NCI-H345 treated with DMSO at 0.1 percent for 48 hours (cell line): ENCODE results near the gene IL17RA.
"Not testable (repeated sequence)": the region's sequence is repeated elsewhere in the genome, so short reads cannot be mapped to it uniquely, and the experiment has no call there.

Experiments
- DNase-seq: peaks from one replicate; lab custom pipeline; 2025; ENCODE audit not compliant: unreplicated experiment; lab: John Stamatoyannopoulos, UW

IL17RA gene

GRCh38 chr22:17084554-17085276 is at the start of gene IL17RA:
IL17RA (plus strand) TSS chr22:17085000; CDS start chr22:17085092, 92 bp downstream.
- peak; percentile 40 for DNase-seq

- DNase-seq = no peak
Observed at GRCh38 chr22:17035246-17035645, 49.6 kb upstream of the IL17RA start.

- not testable (repeated sequence) for DNase-seq
Observed at GRCh38 chr22:17035976-17036841, 48.6 kb upstream of the IL17RA start.

- DNase-seq = not testable (repeated sequence)
Observed at GRCh38 chr22:17036842-17037711, 47.7 kb upstream of the IL17RA start.

GRCh38 chr22:17043521-17043920 is 41.3 kb upstream of the IL17RA start:
- DNase-seq = no peak

- no peak for DNase-seq
Observed at GRCh38 chr22:17046566-17047348, 38.0 kb upstream of the IL17RA start.

GRCh38 chr22:17047656-17048055 is 37.1 kb upstream of the IL17RA start:
- no peak for DNase-seq

- DNase-seq = no peak
Observed at GRCh38 chr22:17056058-17056457, 28.7 kb upstream of the IL17RA start.

GRCh38 chr22:17056807-17057206 is 28.0 kb upstream of the IL17RA start:
- DNase-seq = no peak

- no peak for DNase-seq
Observed at GRCh38 chr22:17057959-17058814, 26.6 kb upstream of the IL17RA start.

GRCh38 chr22:17060126-17060525 is 24.7 kb upstream of the IL17RA start:
- DNase-seq = no peak

- no peak for DNase-seq
Observed at GRCh38 chr22:17063411-17064106, 21.2 kb upstream of the IL17RA start.

GRCh38 chr22:17064498-17065100 is 20.2 kb upstream of the IL17RA start:
- DNase-seq = no peak

GRCh38 chr22:17065433-17065832 is 19.4 kb upstream of the IL17RA start:
- DNase-seq = no peak

GRCh38 chr22:17072877-17073276 is 11.9 kb upstream of the IL17RA start:
- no peak for DNase-seq

- DNase-seq = no peak
Observed at GRCh38 chr22:17074648-17075002, 10.2 kb upstream of the IL17RA start.

GRCh38 chr22:17077255-17077654 is 7.5 kb upstream of the IL17RA start:
- no peak for DNase-seq

- DNase-seq = no peak
Observed at GRCh38 chr22:17079572-17079971, 5.2 kb upstream of the IL17RA start.

- no peak for DNase-seq
Observed at GRCh38 chr22:17083255-17083654, 1.5 kb upstream of the IL17RA start.
